HepG2 (cell line): Measurements from ENCODE around the gene NPTXR. TPM values are rescaled to one million over a fixed set of nuclear protein-coding genes. Genes with fewer than 3 reads are reported as not detected.

Source experiments
- ATAC-seq: fragments of 200-7000 bp; cut with Tn5 transposase; 3 replicates; pipeline ENCODE4 v1.9.1; 2020; ENCODE audit warnings: mild to moderate bottlenecking, moderate library complexity
- BruUV-seq: library from RNA; stranded (reverse); fragments of 400-500 nt; replicated peaks from 2 replicates; lab custom pipeline; 2021; lab: Mats Ljungman, UMichigan
- CTCF ChIA-PET: fragments of 300-600 bp; formaldehyde crosslinking; extraction: SDS; loops from one replicate; lab custom pipeline; 2021; ENCODE audit warnings: low total read pairs, inconsistent platforms, low intra/inter-chr PET ratio; lab: Yijun Ruan, JAX
- POLR2A ChIA-PET: fragments of 350-600 bp; sonication (Branson Sonifier 250); formaldehyde crosslinking; loops from one replicate; lab custom pipeline; 2020; ENCODE audit warnings: antibody characterized with exemption, inconsistent platforms; lab: Yijun Ruan, JAX
- DNase-seq: peaks from one replicate; pipeline ENCODE4 v3.0.0-alpha.2; 2015; ENCODE audit warnings: low spot score
- FAIRE-seq: peaks from 3 replicates; lab custom pipeline; 2011; peaks lifted over from hg19 to GRCh38; lab: Jason Lieb, UNC
- H2AFZ ChIP-seq: one replicate; pipeline ENCODE4 v1.6.1; 2011; ENCODE audit warnings: low read length, inconsistent platforms
- H3K27ac ChIP-seq: fragments of 300-600 bp; 3 replicates; pipeline ENCODE4 v1.8.0; 2011; ENCODE audit warnings: mixed run types, mild to moderate bottlenecking, mixed read lengths, low read length, inconsistent platforms; ENCODE audit not compliant: insufficient read depth; ENCODE audit errors: extremely low read length
- H3K27me3 ChIP-seq, 2 experiments: fragments of 200-600 bp in 1 of 2; 2 replicates in 1 of 2; 3 replicates in 1 of 2; pipeline versions ENCODE4 v1.6.0 to v1.8.0; 2011; ENCODE audit warnings: low read length in 2 of 2, mild to moderate bottlenecking in 2 of 2, moderate library complexity in 2 of 2, inconsistent platforms in 1 of 2; ENCODE audit not compliant: insufficient read depth in 2 of 2, control insufficient read depth in 1 of 2
- H3K36me3 ChIP-seq, 2 experiments: fragments of 200-600 bp in 1 of 2; replicated peaks in 1 of 2; 2 replicates in 1 of 2; 3 replicates in 1 of 2; pipeline versions ENCODE4 v1.5.1 to v1.8.0; 2011; ENCODE audit warnings: low read length in 2 of 2, inconsistent platforms in 1 of 2; ENCODE audit not compliant: insufficient read depth in 2 of 2, control insufficient read depth in 1 of 2
- H3K4me1 ChIP-seq: 2 replicates; pipeline ENCODE4 v1.5.1; 2012; ENCODE audit warnings: low read length, inconsistent platforms; ENCODE audit not compliant: insufficient read depth
- H3K4me2 ChIP-seq: 2 replicates; pipeline ENCODE4 v1.6.0; 2011; ENCODE audit warnings: low read depth, low read length, inconsistent platforms
- H3K4me3 ChIP-seq, 3 experiments: fragments of 200-600 bp in 1 of 3; sonication (generic), shearing (Covaris generic) in 1 of 3; replicated peaks in 1 of 3; 2 replicates each; pipeline ENCODE4 v1.5.1; 2011 to 2016; ENCODE audit warnings: low read length in 3 of 3, inconsistent platforms in 2 of 3, low read depth in 2 of 3, mild to moderate bottlenecking in 2 of 3, control low read depth in 1 of 3, mixed read lengths in 1 of 3; ENCODE audit not compliant: insufficient read depth in 1 of 3
- H3K79me2 ChIP-seq: one replicate; pipeline ENCODE4 v1.6.1; 2011; ENCODE audit warnings: low read length, inconsistent platforms; ENCODE audit not compliant: insufficient read depth
- H3K9ac ChIP-seq: 2 replicates; pipeline ENCODE4 v1.6.0; 2011; ENCODE audit warnings: mild to moderate bottlenecking, low read depth, low read length, inconsistent platforms; ENCODE audit not compliant: insufficient read depth
- H3K9me3 ChIP-seq: 2 replicates; pipeline ENCODE4 v1.5.1; 2012; ENCODE audit warnings: mild to moderate bottlenecking, low read length
- H4K20me1 ChIP-seq: 2 replicates; pipeline ENCODE4 v1.6.0; 2011; ENCODE audit warnings: inconsistent platforms, mild to moderate bottlenecking, low read length, moderate library complexity; ENCODE audit not compliant: insufficient read depth
- AHR ChIP-seq: IDR thresholded peaks from 2 replicates; pipeline ENCODE4 v1.6.1; 2018; ENCODE audit warnings: missing genetic modification reagents, missing compliant biosample characterization
- ARNTL ChIP-seq: sonication (generic); formaldehyde crosslinking; IDR thresholded peaks from 2 replicates; pipeline ENCODE4 v1.4.0; 2020; ENCODE audit warnings: mild to moderate bottlenecking, missing genetic modification reagents
- ERF ChIP-seq: IDR thresholded peaks from 2 replicates; pipeline ENCODE4 v1.6.1; 2018; ENCODE audit warnings: missing biosample characterization, missing genetic modification reagents
- HIVEP1 ChIP-seq: sonication (generic); formaldehyde crosslinking; IDR thresholded peaks from 2 replicates; pipeline ENCODE4 v1.4.0; 2020; ENCODE audit warnings: mild to moderate bottlenecking, missing genetic modification reagents
- JUN ChIP-seq: sonication (generic); formaldehyde crosslinking; IDR thresholded peaks from 2 replicates; pipeline ENCODE4 v1.4.0; 2020; ENCODE audit warnings: mild to moderate bottlenecking, missing genetic modification reagents
- LCORL ChIP-seq, 2 experiments: fragments of 450-650 bp in 1 of 2; sonication (generic) in 1 of 2; formaldehyde crosslinking in 1 of 2; IDR thresholded peaks; 2 replicates each; pipeline versions ENCODE4 v1.5.0 to v1.6.1; 2017 to 2020; ENCODE audit warnings: antibody characterized with exemption in 1 of 2, missing genetic modification reagents in 1 of 2
- NFE2 ChIP-seq: sonication (generic); formaldehyde crosslinking; IDR thresholded peaks from 2 replicates; pipeline ENCODE4 v1.4.0; 2020; ENCODE audit warnings: missing genetic modification reagents
- NFYC ChIP-seq: IDR thresholded peaks from 2 replicates; pipeline ENCODE4 v1.6.1; 2016; ENCODE audit warnings: missing genetic modification reagents, missing compliant biosample characterization
- SIX4 ChIP-seq: sonication (generic); formaldehyde crosslinking; IDR thresholded peaks from 2 replicates; pipeline ENCODE4 v1.4.0; 2020; ENCODE audit warnings: missing genetic modification reagents
- SP1 ChIP-seq, 2 experiments: fragments of 450-650 bp in 1 of 2; sonication (generic) in 1 of 2; formaldehyde crosslinking in 1 of 2; IDR thresholded peaks; 2 replicates each; pipeline versions ENCODE4 v1.4.0 to v1.6.1; 2016 to 2020; ENCODE audit warnings: missing genetic modification reagents in 1 of 2
- TFDP2 ChIP-seq: sonication (generic); formaldehyde crosslinking; IDR thresholded peaks from 2 replicates; pipeline ENCODE4 v1.4.0; 2020; ENCODE audit warnings: missing genetic modification reagents
- ZBTB7A ChIP-seq: sonication (generic); formaldehyde crosslinking; IDR thresholded peaks from 2 replicates; pipeline ENCODE4 v1.8.0; 2022; ENCODE audit warnings: mild to moderate bottlenecking, missing genetic modification reagents
- ZBTB8A ChIP-seq: sonication (generic); formaldehyde crosslinking; IDR thresholded peaks from 2 replicates; pipeline ENCODE4 v1.4.0; 2020; ENCODE audit warnings: mild to moderate bottlenecking, low read depth, missing genetic modification reagents, borderline replicate concordance
- ZMYM3 ChIP-seq: sonication (generic); formaldehyde crosslinking; IDR thresholded peaks from 2 replicates; pipeline ENCODE4 v1.5.1; 2020; ENCODE audit warnings: mild to moderate bottlenecking, missing genetic modification reagents
- ZNF235 ChIP-seq: sonication (generic); formaldehyde crosslinking; IDR thresholded peaks from 2 replicates; pipeline ENCODE4 v1.8.1; 2023; ENCODE audit warnings: mild to moderate bottlenecking, missing genetic modification reagents, borderline replicate concordance
- ZNF446 ChIP-seq: sonication (generic); formaldehyde crosslinking; IDR thresholded peaks from 2 replicates; pipeline ENCODE4 v1.5.0; 2020; ENCODE audit warnings: mild to moderate bottlenecking, missing genetic modification reagents
- ZNF672 ChIP-seq: sonication (generic); formaldehyde crosslinking; IDR thresholded peaks from 2 replicates; pipeline ENCODE4 v1.8.1; 2022; ENCODE audit warnings: missing genetic modification reagents
- ZNF746 ChIP-seq: sonication (generic); formaldehyde crosslinking; IDR thresholded peaks from 2 replicates; pipeline ENCODE4 v1.8.0; 2022; ENCODE audit warnings: mild to moderate bottlenecking, missing genetic modification reagents
- ZNF770 ChIP-seq: sonication (generic); formaldehyde crosslinking; IDR thresholded peaks from 2 replicates; pipeline ENCODE4 v1.5.0; 2020; ENCODE audit warnings: mild to moderate bottlenecking, missing genetic modification reagents
- ZNF816 ChIP-seq: sonication (generic); formaldehyde crosslinking; IDR thresholded peaks from 2 replicates; pipeline ENCODE4 v1.8.0; 2022; ENCODE audit warnings: missing genetic modification reagents, mild to moderate bottlenecking, borderline replicate concordance
- WGBS: methylation state at CpG from one replicate; pipeline ENCODE4 v1.1.6; 2017; ENCODE audit warnings: low lambda C conversion rate; 5-methylcytosine and 5-hydroxymethylcytosine counted together
- in situ Hi-C: cut with HindIII; loops from 2 replicates; pipeline ENCODE4 v1.10.0; 2017; ENCODE audit warnings: low pct_unique_long_range_greater_than_20kb; ENCODE audit not compliant: extremely low pct_ligation_motif_present
- intact Hi-C: fragments of 100-400 bp; cut with micrococcal nuclease; formaldehyde crosslinking; loops from one replicate; pipeline ENCODE4 v1.10.0; 2022; ENCODE audit not compliant: unreplicated experiment
- polyA plus RNA-seq, 8 experiments: library from polyadenylated mRNA; depleted of rRNA in 3 of 8; stranded (reverse) in 7 of 8; unstranded in 1 of 8; fragments of >200 nt; fragmentation: Illumina TruSeq in 4 of 8; extraction: Trizol in 4 of 8; gene quantifications; 2 replicates each; pipeline versions ENCODE4 v1.2.1 to v1.2.3, GENCODE V29; 2011 to 2016; ENCODE audit warnings: low read depth in 4 of 8, missing spikeins in 1 of 8, mixed read lengths in 1 of 8; ENCODE audit not compliant: insufficient read depth in 1 of 8
- total RNA-seq, 5 experiments: library from RNA; depleted of rRNA; stranded (reverse); fragments of >200 nt; fragmentation: Illumina TruSeq; extraction: Trizol; gene quantifications; 2 replicates each; pipeline ENCODE4 v1.2.3, GENCODE V29; 2016; ENCODE audit warnings: low read depth in 1 of 5

Gene NPTXR
- total and polyA plus RNA-seq, 2 of the 13 experiments (the other 11 are each of a cell fraction or from before 2014, with no cell fraction given), result 2.6 to 4.8 TPM

- Histone ChIP-seq H3K9me3 (no peaks in the 10 kb centered on the region), H4K20me1 (no peaks in the 10 kb centered on the region), H3K36me3 (no peaks in the 10 kb centered on the region), H3K27ac (no peak overlapping the region), H3K79me2 (no peaks in the 10 kb centered on the region), H3K27me3 (no peaks in the 10 kb centered on the region), H3K4me3 (no peak overlapping the region), H3K4me2 (no peak overlapping the region), H3K4me1 (peaks cover 7% of the 10 kb centered on the region), H3K9ac (no peak overlapping the region), H2AFZ (no peak overlapping the region)
- BruUV-seq, result no TSS peak
- in situ Hi-C loops, result no loop called here
- intact Hi-C loops, result no loop called here
- POLR2A ChIA-PET, result no interaction called here
- TF ChIP-seq ZNF746 (no peak), JUN (CRISPR knock-in tag) (no peak), ZMYM3 (no peak), ZBTB8A (CRISPR knock-in tag) (no peak), ZNF235 (CRISPR knock-in tag) (no peak), ZBTB7A (CRISPR knock-in tag) (no peak), LCORL (IDR thresholded peaks at IDR 0.05) (no peak), LCORL (CRISPR knock-in tag; IDR thresholded peaks at IDR 0.05) (no peak), ZNF672 (no peak), AHR (CRISPR knock-in tag) (no peak), ZNF446 (no peak), ERF (no peak), ZNF770 (CRISPR knock-in tag) (no peak), NFE2 (CRISPR knock-in tag) (no peak), HIVEP1 (no peak), NFYC (no peak), ZNF816 (CRISPR knock-in tag) (no peak), TFDP2 (CRISPR knock-in tag) (no peak), SP1 (IDR thresholded peaks at IDR 0.05) (no peak), SP1 (CRISPR knock-in tag; IDR thresholded peaks at IDR 0.05) (no peak), ARNTL (no peak), SIX4 (CRISPR knock-in tag) (no peak)
- FAIRE-seq (no peak), DNase-seq (no peak), ATAC-seq (no peak)
- 85% methylated on average over 16 of the region's 16 CpGs for WGBS
- CTCF ChIA-PET, result no interaction called here
Observed at GRCh38 chr22:38788021-38788816, 55.6 kb downstream of the NPTXR start.
